ENCODE measurements around the gene NEMP1.

- TF ChIP-seq EZH2 (IDR thresholded peaks at IDR 0.05; ENCODE audit: low read length, unreplicated experiment), result no peak
- no peak for TF ChIP-seq CTCF (conservative IDR thresholded peaks at IDR 0.05; ENCODE audit: low read depth, low read length)
Measured at GRCh38 chr12:57025196-57025595, 53.4 kb downstream of the NEMP1 start.
